ENCODE measurements around the gene LZTS2. TPM values are rescaled to one million over a fixed set of nuclear protein-coding genes. Genes with fewer than 3 reads are reported as not detected.

LZTS2 gene
- polyA plus RNA-seq, 1 experiment = 33.3 TPM

- Histone ChIP-seq H3K4me3 (ENCODE audit: low read depth, low read length) (no peak overlapping the region), H3K27ac (ENCODE audit: low read depth, low read length) (no peak overlapping the region), H3K9me3 (ENCODE audit: control insufficient read depth, insufficient read depth, low read length) (no peaks in the 10 kb centered on the region), H3K27me3 (ENCODE audit: control insufficient read depth, insufficient read depth, low read length) (no peaks in the 10 kb centered on the region)
- ChIA-PET POLR2A (no interaction called here), CTCF (no interaction called here)
- TF ChIP-seq CTCF (IDR thresholded peaks at IDR 0.05; ENCODE audit: low read depth, low read length) = no peak
- no peak for DNase-seq (ENCODE audit: low read depth, low spot score)
Observed at GRCh38 chr10:100978901-100979195, 20.8 kb upstream of the LZTS2 start.

GRCh38 chr10:100979791-100980272, 19.8 kb upstream of the LZTS2 start:
- H3K27me3 ChIP-seq (ENCODE audit: control insufficient read depth, insufficient read depth, low read length) = no peaks in the 10 kb centered on the region
- CTCF ChIA-PET = no interaction called here

GRCh38 chr10:100980311-100980710, 19.3 kb upstream of the LZTS2 start:
- no peak for DNase-seq (ENCODE audit: low read depth, low spot score)
- Histone ChIP-seq H3K27ac (ENCODE audit: low read depth, low read length) (no peak overlapping the region), H3K4me3 (ENCODE audit: low read depth, low read length) (no peak overlapping the region), H3K9me3 (ENCODE audit: control insufficient read depth, insufficient read depth, low read length) (no peaks in the 10 kb centered on the region), H3K27me3 (ENCODE audit: control insufficient read depth, insufficient read depth, low read length) (no peaks in the 10 kb centered on the region)
- no peak for TF ChIP-seq CTCF (IDR thresholded peaks at IDR 0.05; ENCODE audit: low read depth, low read length)
- CTCF ChIA-PET = no interaction called here
- POLR2A ChIA-PET = no interaction called here

More at GRCh38 chr10:100979791-100980272, 19.8 kb upstream of the LZTS2 start:
- POLR2A ChIA-PET = no interaction called here
- H3K27ac ChIP-seq (ENCODE audit: low read depth, low read length) = no peak overlapping the region
- no peak overlapping the region for H3K4me3 ChIP-seq (ENCODE audit: low read depth, low read length)
- TF ChIP-seq CTCF (IDR thresholded peaks at IDR 0.05; ENCODE audit: low read depth, low read length) = no peak
- DNase-seq (ENCODE audit: low read depth, low spot score) = no peak
- H3K9me3 ChIP-seq (ENCODE audit: control insufficient read depth, insufficient read depth, low read length) = no peaks in the 10 kb centered on the region

- no peak overlapping the region for H3K27ac ChIP-seq (ENCODE audit: low read depth, low read length)
- no peak for DNase-seq (ENCODE audit: low read depth, low spot score)
- H3K4me3 ChIP-seq (ENCODE audit: low read depth, low read length) = no peak overlapping the region
- ChIA-PET CTCF (interaction anchor here (0.6 to 1.0 kb wide), 2 partner anchors 12 to 1472 kb away, joined by 3 to 6 read pairs; no protein-coding TSS in a partner anchor), POLR2A (interaction anchor here (0.6 kb wide), 1 partner anchor 26 kb away, joined by 6 read pairs; no protein-coding TSS in a partner anchor)
- H3K9me3 ChIP-seq (ENCODE audit: control insufficient read depth, insufficient read depth, low read length) = no peaks in the 10 kb centered on the region
- no peak for TF ChIP-seq CTCF (IDR thresholded peaks at IDR 0.05; ENCODE audit: low read depth, low read length)
- no peaks in the 10 kb centered on the region for H3K27me3 ChIP-seq (ENCODE audit: control insufficient read depth, insufficient read depth, low read length)
Observed at GRCh38 chr10:100980711-100981110, 18.9 kb upstream of the LZTS2 start.

GRCh38 chr10:100981178-100981772, 18.3 kb upstream of the LZTS2 start:
- CTCF ChIA-PET = interaction anchor here (0.6 to 1.0 kb wide), 2 partner anchors 11 to 1472 kb away, joined by 3 to 6 read pairs; no protein-coding TSS in a partner anchor

More at GRCh38 chr10:100981178-100981772, 18.3 kb upstream of the LZTS2 start:
- no peak overlapping the region for H3K4me3 ChIP-seq (ENCODE audit: low read depth, low read length)
- H3K27me3 ChIP-seq (ENCODE audit: control insufficient read depth, insufficient read depth, low read length) = no peaks in the 10 kb centered on the region
- H3K9me3 ChIP-seq (ENCODE audit: control insufficient read depth, insufficient read depth, low read length) = no peaks in the 10 kb centered on the region
- no peak for TF ChIP-seq CTCF (IDR thresholded peaks at IDR 0.05; ENCODE audit: low read depth, low read length)
- POLR2A ChIA-PET = interaction anchor here (0.6 kb wide), 1 partner anchor 26 kb away, joined by 6 read pairs; no protein-coding TSS in a partner anchor
- H3K27ac ChIP-seq (ENCODE audit: low read depth, low read length) = no peak overlapping the region
- no peak for DNase-seq (ENCODE audit: low read depth, low spot score)

Data from AG04450 (cell line).